Central memory CD4-positive, alpha-beta T cell (primary cell): ENCODE data around the gene RGS11.

ENCODE experiments used
- DNase-seq: peaks from one replicate; pipeline ENCODE4 v3.0.0; 2022

Gene RGS11

GRCh38 chr16:296276-296675 lies 20.5 kb upstream of the RGS11 start:
- DNase-seq = no peak

GRCh38 chr16:293043-293775 lies 17.5 kb upstream of the RGS11 start:
- no peak for DNase-seq

DNA sequence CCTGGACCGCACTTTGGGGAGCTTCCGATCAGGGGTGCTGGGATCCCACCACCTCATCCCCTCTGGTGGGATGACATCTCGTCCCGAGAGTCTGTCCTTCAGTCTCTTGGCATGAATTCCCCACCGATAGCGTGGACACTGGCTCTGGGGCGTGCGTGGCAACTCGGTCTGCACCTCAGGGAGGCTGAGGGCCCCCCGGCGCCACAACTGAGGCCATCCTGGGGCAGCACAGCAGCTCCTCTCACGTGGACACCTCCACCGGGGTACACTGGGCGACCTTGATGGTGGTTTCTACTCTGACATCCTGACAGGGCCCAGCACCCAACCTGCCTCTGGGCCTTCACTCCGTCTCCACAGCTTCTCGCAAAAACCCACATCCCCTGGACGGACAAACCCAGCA lies 15.8 kb upstream of the RGS11 start:
- DNase-seq = no peak

GRCh38 chr16:290681-291405 lies 15.1 kb upstream of the RGS11 start:
- DNase-seq = no peak

- DNase-seq = no peak
Measured at GRCh38 chr16:290015-290680, 14.4 kb upstream of the RGS11 start.

- no peak for DNase-seq
Measured at GRCh38 chr16:289395-289997, 13.8 kb upstream of the RGS11 start.

GRCh38 chr16:287981-288920 lies 12.5 kb upstream of the RGS11 start:
- no peak for DNase-seq

- no peak for DNase-seq
Measured at GRCh38 chr16:287298-287811, 11.6 kb upstream of the RGS11 start.

- no peak for DNase-seq
Measured at GRCh38 chr16:286491-287297, 10.9 kb upstream of the RGS11 start.

- DNase-seq = no peak
Measured at GRCh38 chr16:285146-286055, 9.7 kb upstream of the RGS11 start.

GRCh38 chr16:284204-285120 lies 8.7 kb upstream of the RGS11 start:
- DNase-seq = no peak

- no peak for DNase-seq
Measured at GRCh38 chr16:283033-283805, 7.5 kb upstream of the RGS11 start, which contains the start of gene PDIA2. Gene PDIA2, plus strand, starts transcription at chr16:283164. Its CDS starts 6 bp downstream, at chr16:283170.

- no peak for DNase-seq
Measured at GRCh38 chr16:282491-282890, 6.7 kb upstream of the RGS11 start.

- no peak for DNase-seq
Measured at GRCh38 chr16:281660-282255, 6.0 kb upstream of the RGS11 start.

DNA sequence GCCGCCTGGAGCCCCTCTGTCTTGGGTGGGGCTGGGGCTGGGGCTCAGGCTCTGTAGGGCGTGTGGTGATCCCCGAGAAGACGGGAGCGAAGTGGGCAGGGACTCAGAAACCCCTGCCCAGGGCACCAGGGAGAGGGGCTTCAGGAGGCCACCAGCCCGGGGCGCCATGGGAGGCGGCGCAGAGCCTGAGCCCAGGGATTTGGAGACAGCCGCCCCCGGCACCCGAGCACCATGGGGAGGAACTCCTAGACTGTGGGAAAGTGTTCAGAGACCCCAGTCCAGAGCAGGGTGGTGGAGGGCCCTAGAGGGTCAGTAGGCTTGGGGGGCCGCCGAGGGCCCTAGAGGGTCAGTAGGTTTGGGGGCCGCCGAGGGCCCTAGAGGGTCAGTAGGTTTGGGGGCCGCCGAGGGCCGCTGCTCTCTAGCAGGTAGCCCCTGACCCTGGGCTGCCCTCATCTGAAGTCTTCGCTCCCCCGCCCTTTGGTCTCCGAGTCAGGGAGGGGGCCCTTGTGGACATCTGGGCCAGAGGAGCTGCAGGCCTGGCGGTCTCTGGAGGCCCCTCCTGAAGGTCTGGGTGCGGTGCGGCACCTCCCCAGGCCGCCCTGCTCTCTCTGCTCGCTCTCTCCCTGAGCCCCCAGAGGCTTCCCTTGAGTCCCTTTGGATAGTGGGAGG lies 5.4 kb upstream of the RGS11 start:
- DNase-seq = no peak

DNA sequence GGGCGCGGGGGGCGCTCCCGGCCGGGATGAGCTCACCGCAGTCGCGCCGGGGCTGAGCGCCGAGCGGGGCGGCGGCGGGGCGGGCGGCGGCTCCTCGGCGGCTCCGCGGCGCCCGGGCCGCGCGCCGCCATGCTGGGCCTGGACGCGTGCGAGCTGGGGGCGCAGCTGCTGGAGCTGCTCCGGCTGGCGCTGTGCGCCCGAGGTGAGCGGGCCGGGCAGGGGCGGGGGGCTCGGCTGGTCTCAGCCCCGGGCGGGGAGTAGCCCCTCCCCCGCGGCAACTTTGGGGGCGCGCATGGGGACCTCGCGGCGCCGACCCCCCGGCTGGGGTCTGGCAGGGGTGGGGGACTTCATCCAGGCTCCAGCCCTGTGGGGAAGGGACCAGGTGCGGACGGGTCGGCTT lies 4.8 kb upstream of the RGS11 start, which contains the start of gene ARHGDIG:
Gene ARHGDIG, plus strand, starts transcription at position 40 of the 400 bp plus-strand sequence. Its CDS starts 90 bp downstream, at position 130.
- DNase-seq = no peak

DNA sequence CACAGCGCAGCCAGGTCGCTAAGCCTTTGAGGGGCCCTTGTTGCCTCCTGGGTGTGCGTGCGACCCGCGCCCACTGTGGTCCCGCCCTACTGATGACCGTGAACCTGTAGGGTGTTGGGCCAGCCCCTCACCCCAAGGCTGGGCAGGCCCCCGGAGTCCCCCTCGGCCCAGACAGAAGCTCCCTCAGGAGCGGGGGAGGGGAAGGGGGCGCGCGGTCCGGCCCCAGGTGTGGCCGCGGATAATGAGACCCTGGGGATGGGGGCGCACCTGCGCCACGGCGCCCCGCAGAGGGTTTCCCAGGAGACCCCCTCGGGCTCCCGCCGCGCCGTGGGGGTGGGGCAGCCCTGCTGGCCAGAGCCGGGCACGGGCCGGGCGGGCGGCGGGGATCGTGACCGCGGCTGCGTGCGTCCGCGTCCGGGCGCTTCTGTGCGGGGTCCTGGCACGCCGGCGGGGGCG lies 4.3 kb upstream of the RGS11 start:
- no peak for DNase-seq
